Sigmoid colon (tissue), 4 donors: ENCODE measurements around the gene MGMT.

Source experiments
- CTCF ChIP-seq, 4 experiments: fragments of 450-650 bp in 3 of 4; fragments of 200-600 bp in 1 of 4; IDR thresholded peaks; one replicate each; pipeline ENCODE4 v1.5.1; 2016 to 2019; ENCODE audit warnings: antibody characterized with exemption in 4 of 4, mild to moderate bottlenecking in 3 of 4, moderate library complexity in 2 of 4
- EP300 ChIP-seq, 4 donors: sonication (generic); formaldehyde crosslinking; IDR thresholded peaks; one replicate each; pipeline ENCODE4 v1.6.1; 2017; ENCODE audit warnings: antibody characterized with exemption in 4 of 4

- TF ChIP-seq CTCF (IDR thresholded peaks at IDR 0.05) (no peak), EP300 (IDR thresholded peaks at IDR 0.05) (no peak)
These were observed 329.8 kb downstream of the MGMT start for GRCh38 chr10:129796710-129797420.
